ENCODE data around the gene USP7. TPM values are rescaled to one million over a fixed set of nuclear protein-coding genes. Genes with fewer than 3 reads are reported as not detected.

Gene USP7
- total RNA-seq, 1 donor from 2014 or later: 136 TPM

DNA sequence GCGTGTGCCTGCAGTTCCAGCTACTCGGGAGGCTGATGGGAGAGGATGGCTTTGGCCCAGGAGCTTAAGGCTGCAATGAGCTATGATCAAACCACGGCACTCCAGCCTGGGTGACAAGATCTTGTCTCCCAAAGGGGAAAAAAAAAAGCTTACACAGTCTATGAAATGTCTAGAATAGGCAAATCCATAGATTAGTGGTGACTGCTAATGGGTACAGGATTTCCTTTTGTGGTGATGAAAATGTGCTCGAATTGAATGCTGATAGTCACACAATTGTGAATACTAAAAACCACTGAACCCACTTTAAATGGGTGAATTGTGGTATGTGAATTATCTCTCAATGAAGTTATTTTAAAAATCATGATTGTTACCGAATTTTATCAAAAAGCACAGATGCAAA lies 14.9 kb downstream of the USP7 start:
- Mint-ChIP-seq H3K4me1 (peaks cover 51% of the 10 kb centered on the region), H3K27ac (no peak overlapping the region), H3K9me3 (no peaks in the 10 kb centered on the region), H3K4me3 (no peak overlapping the region), H3K36me3 (no peaks in the 10 kb centered on the region), H3K27me3 (ENCODE audit: low read depth) (no peaks in the 10 kb centered on the region)
- DNase-seq (ENCODE audit: low spot score in 2 of 2, unreplicated experiment in 2 of 2): no peak
- TF ChIP-seq CTCF (IDR thresholded peaks at IDR 0.05; ENCODE audit: unreplicated experiment): no peak

GRCh38 chr16:8948069-8948593 lies 15.6 kb downstream of the USP7 start:
- Mint-ChIP-seq H3K9me3 (no peaks in the 10 kb centered on the region), H3K36me3 (no peaks in the 10 kb centered on the region), H3K27ac (peak overlapping the region; percentile 59), H3K4me3 (no peak overlapping the region), H3K27me3 (ENCODE audit: low read depth) (no peaks in the 10 kb centered on the region), H3K4me1 (peaks cover 48% of the 10 kb centered on the region)
- no peak for TF ChIP-seq CTCF (IDR thresholded peaks at IDR 0.05; ENCODE audit: unreplicated experiment)
- no peak for DNase-seq (ENCODE audit: low spot score in 2 of 2, unreplicated experiment in 2 of 2)

- no peak for DNase-seq (ENCODE audit: low spot score in 2 of 2, unreplicated experiment in 2 of 2)
- Mint-ChIP-seq H3K4me3 (no peak overlapping the region), H3K4me1 (peaks cover 41% of the 10 kb centered on the region), H3K27ac (peak overlapping the region; percentile 59), H3K9me3 (no peaks in the 10 kb centered on the region), H3K36me3 (no peaks in the 10 kb centered on the region), H3K27me3 (ENCODE audit: low read depth) (no peaks in the 10 kb centered on the region)
- TF ChIP-seq CTCF (IDR thresholded peaks at IDR 0.05; ENCODE audit: unreplicated experiment): no peak
Observed at GRCh38 chr16:8946544-8946943, 17.2 kb downstream of the USP7 start.

- Mint-ChIP-seq H3K27me3 (ENCODE audit: low read depth) (no peaks in the 10 kb centered on the region), H3K27ac (no peak overlapping the region), H3K9me3 (no peaks in the 10 kb centered on the region), H3K4me3 (no peak overlapping the region), H3K36me3 (peaks cover 2% of the 10 kb centered on the region), H3K4me1 (peaks cover 33% of the 10 kb centered on the region)
- TF ChIP-seq CTCF (IDR thresholded peaks at IDR 0.05; ENCODE audit: unreplicated experiment): no peak
- no peak for DNase-seq (ENCODE audit: low spot score in 2 of 2, unreplicated experiment in 2 of 2)
Observed at GRCh38 chr16:8945626-8946296, 17.9 kb downstream of the USP7 start.

GRCh38 chr16:8943966-8944759 lies 19.5 kb downstream of the USP7 start:
- Mint-ChIP-seq H3K27me3 (ENCODE audit: low read depth) (no peaks in the 10 kb centered on the region), H3K27ac (peak overlapping the region; percentile 9), H3K36me3 (peaks cover 2% of the 10 kb centered on the region), H3K4me1 (peaks cover 22% of the 10 kb centered on the region), H3K9me3 (no peaks in the 10 kb centered on the region), H3K4me3 (no peak overlapping the region)
- TF ChIP-seq CTCF (IDR thresholded peaks at IDR 0.05; ENCODE audit: unreplicated experiment): no peak
- no peak for DNase-seq (ENCODE audit: low spot score in 2 of 2, unreplicated experiment in 2 of 2)
